ENCODE results near the gene TACSTD2. TPM values are rescaled to one million over a fixed set of nuclear protein-coding genes. Genes with fewer than 3 reads are reported as not detected.
"Not testable (repeated sequence)": the region's sequence is repeated elsewhere in the genome, so short reads cannot be mapped to it uniquely, and the experiment has no call there.

Gene TACSTD2
- polyA plus RNA-seq, 1 donor from 2014 or later: not detected

GRCh38 chr1:58583496-58583895, 6.4 kb upstream of the TACSTD2 start:
- Histone ChIP-seq H3K27ac (ENCODE audit: low read length) (no peak overlapping the region), H2AFZ (ENCODE audit: low read depth, low read length) (no peak overlapping the region), H3K9me2 (ENCODE audit: insufficient read depth, low read length) (no peaks in the 10 kb centered on the region), H3K9ac (ENCODE audit: low read length) (no peak overlapping the region), H3K4me2 (ENCODE audit: low read length) (no peak overlapping the region), H4K20me1 (ENCODE audit: insufficient read depth) (no peaks in the 10 kb centered on the region), H3K36me3 (ENCODE audit: insufficient read depth, low read length) (no peaks in the 10 kb centered on the region), H3K9me3 (ENCODE audit: low read length) (no peaks in the 10 kb centered on the region), H3K27me3 (ENCODE audit: insufficient read depth, low read depth, low read length) (no peaks in the 10 kb centered on the region), H3K79me2 (replicated peaks; ENCODE audit: insufficient read depth, low read length) (no peaks in the 10 kb centered on the region), H3F3A (ENCODE audit: insufficient read depth, low read length, poor library complexity, severe bottlenecking) (no peaks in the 10 kb centered on the region), H3K4me3 (ENCODE audit: low read length) (no peak overlapping the region)
- TF ChIP-seq TAF1 (IDR thresholded peaks at IDR 0.05; ENCODE audit: low read depth) (no peak), MXI1 (conservative IDR thresholded peaks at IDR 0.05; ENCODE audit: poor library complexity, severe bottlenecking) (no peak), SMC3 (conservative IDR thresholded peaks at IDR 0.05; ENCODE audit: poor library complexity) (no peak), EP300 (conservative IDR thresholded peaks at IDR 0.05; ENCODE audit: poor library complexity, severe bottlenecking) (no peak), REST (IDR thresholded peaks at IDR 0.05; ENCODE audit: borderline replicate concordance) (no peak), CTCF (IDR thresholded peaks at IDR 0.05; ENCODE audit: poor library complexity, severe bottlenecking) (no peak), RAD21 (conservative IDR thresholded peaks at IDR 0.05) (no peak), EZH2 (IDR thresholded peaks at IDR 0.05; ENCODE audit: borderline replicate concordance, insufficient read depth, low read length, poor library complexity, severe bottlenecking) (no peak), POLR2AphosphoS5 (IDR thresholded peaks at IDR 0.05) (no peak)

- H3K9me2 ChIP-seq (ENCODE audit: insufficient read depth, low read length); H3F3A ChIP-seq (ENCODE audit: insufficient read depth, low read length, poor library complexity, severe bottlenecking): not testable (repeated sequence)
Measured at GRCh38 chr1:58582143-58582542, 5.1 kb upstream of the TACSTD2 start.

GRCh38 chr1:58581641-58582040, 4.6 kb upstream of the TACSTD2 start:
- H3K36me3 ChIP-seq (ENCODE audit: insufficient read depth, low read length): no peaks in the 10 kb centered on the region
- TF ChIP-seq MXI1 (conservative IDR thresholded peaks at IDR 0.05; ENCODE audit: poor library complexity, severe bottlenecking) (no peak), TAF1 (IDR thresholded peaks at IDR 0.05; ENCODE audit: low read depth) (no peak), SMC3 (conservative IDR thresholded peaks at IDR 0.05; ENCODE audit: poor library complexity) (no peak), POLR2AphosphoS5 (IDR thresholded peaks at IDR 0.05) (no peak), EZH2 (IDR thresholded peaks at IDR 0.05; ENCODE audit: borderline replicate concordance, insufficient read depth, low read length, poor library complexity, severe bottlenecking) (no peak), REST (IDR thresholded peaks at IDR 0.05; ENCODE audit: borderline replicate concordance) (no peak), CTCF (IDR thresholded peaks at IDR 0.05; ENCODE audit: poor library complexity, severe bottlenecking) (no peak), RAD21 (conservative IDR thresholded peaks at IDR 0.05) (no peak), EP300 (conservative IDR thresholded peaks at IDR 0.05; ENCODE audit: poor library complexity, severe bottlenecking) (no peak)
- no peaks in the 10 kb centered on the region for H3K79me2 ChIP-seq (replicated peaks; ENCODE audit: insufficient read depth, low read length)
- H3K9me2 ChIP-seq (ENCODE audit: insufficient read depth, low read length): no peaks in the 10 kb centered on the region
- H3K27me3 ChIP-seq (ENCODE audit: insufficient read depth, low read depth, low read length): peaks cover 17% of the 10 kb centered on the region
- no peaks in the 10 kb centered on the region for H3F3A ChIP-seq (ENCODE audit: insufficient read depth, low read length, poor library complexity, severe bottlenecking)
- no peak overlapping the region for H2AFZ ChIP-seq (ENCODE audit: low read depth, low read length)
- H3K4me3 ChIP-seq (ENCODE audit: low read length): no peak overlapping the region
- H4K20me1 ChIP-seq (ENCODE audit: insufficient read depth): no peaks in the 10 kb centered on the region
- H3K9me3 ChIP-seq (ENCODE audit: low read length): no peaks in the 10 kb centered on the region
- H3K9ac ChIP-seq (ENCODE audit: low read length): no peak overlapping the region
- H3K4me2 ChIP-seq (ENCODE audit: low read length): no peak overlapping the region
- no peak overlapping the region for H3K27ac ChIP-seq (ENCODE audit: low read length)

More at GRCh38 chr1:58582143-58582542, 5.1 kb upstream of the TACSTD2 start:
- H3K79me2 ChIP-seq (replicated peaks; ENCODE audit: insufficient read depth, low read length); H2AFZ ChIP-seq (ENCODE audit: low read depth, low read length); H3K9ac ChIP-seq (ENCODE audit: low read length); H3K27ac ChIP-seq (ENCODE audit: low read length); H3K4me2 ChIP-seq (ENCODE audit: low read length); H3K4me3 ChIP-seq (ENCODE audit: low read length); H3K9me3 ChIP-seq (ENCODE audit: low read length); H3K36me3 ChIP-seq (ENCODE audit: insufficient read depth, low read length); H4K20me1 ChIP-seq (ENCODE audit: insufficient read depth): not testable (repeated sequence)
- peaks cover 12% of the 10 kb centered on the region for H3K27me3 ChIP-seq (ENCODE audit: insufficient read depth, low read depth, low read length)
